Measurements from ENCODE around the gene FAM107A.

DNA sequence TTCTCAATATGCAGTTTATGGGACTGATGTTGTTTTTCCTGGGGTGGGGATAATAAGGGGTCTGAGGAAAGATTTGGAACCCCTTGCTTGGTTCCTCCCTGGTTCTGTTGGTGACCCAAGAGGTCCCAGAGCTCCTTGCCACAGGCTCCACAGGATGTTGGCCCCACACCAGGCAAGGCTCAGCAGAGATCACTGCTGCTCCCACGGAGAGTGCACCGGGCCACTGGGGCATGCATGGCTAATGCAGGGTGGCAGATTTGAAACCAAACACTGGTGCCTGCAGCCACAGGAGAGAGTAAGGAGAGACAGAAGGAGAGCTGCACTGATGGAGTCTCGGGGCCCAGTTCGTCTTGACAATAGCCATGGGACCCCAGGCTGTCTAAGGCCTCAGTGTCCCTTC, 2.5 kb downstream of the FAM107A start:
- TF ChIP-seq, protein P1, sequence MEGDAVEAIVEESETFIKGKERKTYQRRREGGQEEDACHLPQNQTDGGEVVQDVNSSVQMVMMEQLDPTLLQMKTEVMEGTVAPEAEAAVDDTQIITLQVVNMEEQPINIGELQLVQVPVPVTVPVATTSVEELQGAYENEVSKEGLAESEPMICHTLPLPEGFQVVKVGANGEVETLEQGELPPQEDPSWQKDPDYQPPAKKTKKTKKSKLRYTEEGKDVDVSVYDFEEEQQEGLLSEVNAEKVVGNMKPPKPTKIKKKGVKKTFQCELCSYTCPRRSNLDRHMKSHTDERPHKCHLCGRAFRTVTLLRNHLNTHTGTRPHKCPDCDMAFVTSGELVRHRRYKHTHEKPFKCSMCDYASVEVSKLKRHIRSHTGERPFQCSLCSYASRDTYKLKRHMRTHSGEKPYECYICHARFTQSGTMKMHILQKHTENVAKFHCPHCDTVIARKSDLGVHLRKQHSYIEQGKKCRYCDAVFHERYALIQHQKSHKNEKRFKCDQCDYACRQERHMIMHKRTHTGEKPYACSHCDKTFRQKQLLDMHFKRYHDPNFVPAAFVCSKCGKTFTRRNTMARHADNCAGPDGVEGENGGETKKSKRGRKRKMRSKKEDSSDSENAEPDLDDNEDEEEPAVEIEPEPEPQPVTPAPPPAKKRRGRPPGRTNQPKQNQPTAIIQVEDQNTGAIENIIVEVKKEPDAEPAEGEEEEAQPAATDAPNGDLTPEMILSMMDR (optimal IDR thresholded peaks at IDR 0.05 in 1 of 3, IDR thresholded peaks at IDR 0.05 in 1 of 3, conservative IDR thresholded peaks at IDR 0.05 in 1 of 3; ENCODE audit: extremely low read depth in 1 of 3, insufficient read depth in 2 of 3, low read length in 3 of 3): no peak
- TF ChIP-seq EZH2 (IDR thresholded peaks at IDR 0.05; ENCODE audit: low read length): no peak
